Parathyroid adenoma (tissue), 2 donors: ENCODE data around the gene PLA2G2D.

Experiments
- H2AFZ ChIP-seq: fragments of 300-600 bp; sonication (generic); one replicate; pipeline ENCODE4 v1.7.0; 2017; ENCODE audit warnings: antibody characterized with exemption, mild to moderate bottlenecking
- H3K27ac ChIP-seq: fragments of 300-600 bp; sonication (generic); one replicate; pipeline ENCODE4 v1.7.0; 2017
- H3K27me3 ChIP-seq: fragments of 300-600 bp; sonication (generic); one replicate; pipeline ENCODE4 v1.7.0; 2017; ENCODE audit warnings: low read length; ENCODE audit not compliant: control insufficient read depth, insufficient read depth
- H3K36me3 ChIP-seq: fragments of 300-600 bp; sonication (generic); one replicate; pipeline ENCODE4 v1.7.0; 2017; ENCODE audit warnings: low read length; ENCODE audit not compliant: control insufficient read depth, insufficient read depth
- H3K4me1 ChIP-seq: fragments of 300-600 bp; sonication (generic); one replicate; pipeline ENCODE4 v1.7.0; 2017; ENCODE audit warnings: control low read depth
- H3K4me2 ChIP-seq: fragments of 300-600 bp; sonication (generic); one replicate; pipeline ENCODE4 v1.7.0; 2017; ENCODE audit warnings: low read length
- H3K4me3 ChIP-seq: fragments of 300-600 bp; sonication (generic); one replicate; pipeline ENCODE4 v1.7.0; 2017; ENCODE audit warnings: low read depth, low read length
- H3K79me2 ChIP-seq: fragments of 300-600 bp; sonication (generic); one replicate; pipeline ENCODE4 v1.7.0; 2017; ENCODE audit warnings: control low read depth
- H3K9ac ChIP-seq: fragments of 300-600 bp; sonication (generic); one replicate; pipeline ENCODE4 v1.7.0; 2017; ENCODE audit warnings: mild to moderate bottlenecking
- H3K9me3 ChIP-seq: fragments of 300-600 bp; sonication (generic); one replicate; pipeline ENCODE4 v1.7.0; 2017; ENCODE audit warnings: low read length; ENCODE audit not compliant: control insufficient read depth
- TF ChIP-seq, protein P1 (sequence below): fragments of 300-600 bp; sonication (generic); IDR thresholded peaks from one replicate; pipeline ENCODE4 v1.7.0; 2017; ENCODE audit warnings: antibody characterized with exemption, mild to moderate bottlenecking
- donor health status: primary hyperparathyroidism.

Gene PLA2G2D

GRCh38 chr1:20074725-20075171 is 44.6 kb downstream of the PLA2G2D start:
- H3K9me3 ChIP-seq = no peaks in the 10 kb centered on the region
- no peaks in the 10 kb centered on the region for H3K79me2 ChIP-seq
- H3K4me2 ChIP-seq = no peak overlapping the region
- no peaks in the 10 kb centered on the region for H3K27me3 ChIP-seq
- no peaks in the 10 kb centered on the region for H3K4me1 ChIP-seq
- TF ChIP-seq, protein P1, sequence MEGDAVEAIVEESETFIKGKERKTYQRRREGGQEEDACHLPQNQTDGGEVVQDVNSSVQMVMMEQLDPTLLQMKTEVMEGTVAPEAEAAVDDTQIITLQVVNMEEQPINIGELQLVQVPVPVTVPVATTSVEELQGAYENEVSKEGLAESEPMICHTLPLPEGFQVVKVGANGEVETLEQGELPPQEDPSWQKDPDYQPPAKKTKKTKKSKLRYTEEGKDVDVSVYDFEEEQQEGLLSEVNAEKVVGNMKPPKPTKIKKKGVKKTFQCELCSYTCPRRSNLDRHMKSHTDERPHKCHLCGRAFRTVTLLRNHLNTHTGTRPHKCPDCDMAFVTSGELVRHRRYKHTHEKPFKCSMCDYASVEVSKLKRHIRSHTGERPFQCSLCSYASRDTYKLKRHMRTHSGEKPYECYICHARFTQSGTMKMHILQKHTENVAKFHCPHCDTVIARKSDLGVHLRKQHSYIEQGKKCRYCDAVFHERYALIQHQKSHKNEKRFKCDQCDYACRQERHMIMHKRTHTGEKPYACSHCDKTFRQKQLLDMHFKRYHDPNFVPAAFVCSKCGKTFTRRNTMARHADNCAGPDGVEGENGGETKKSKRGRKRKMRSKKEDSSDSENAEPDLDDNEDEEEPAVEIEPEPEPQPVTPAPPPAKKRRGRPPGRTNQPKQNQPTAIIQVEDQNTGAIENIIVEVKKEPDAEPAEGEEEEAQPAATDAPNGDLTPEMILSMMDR = no peak
- H3K36me3 ChIP-seq = no peaks in the 10 kb centered on the region
- no peak overlapping the region for H3K4me3 ChIP-seq
- no peak overlapping the region for H3K9ac ChIP-seq
- H3K27ac ChIP-seq = no peak overlapping the region
- no peak overlapping the region for H2AFZ ChIP-seq

GRCh38 chr1:20074055-20074724 is 45.1 kb downstream of the PLA2G2D start:
- Histone ChIP-seq H3K79me2 (no peaks in the 10 kb centered on the region), H3K4me2 (no peak overlapping the region), H3K9me3 (no peaks in the 10 kb centered on the region), H3K27ac (no peak overlapping the region), H3K9ac (no peak overlapping the region), H2AFZ (no peak overlapping the region), H3K4me3 (no peak overlapping the region), H3K36me3 (no peaks in the 10 kb centered on the region), H3K27me3 (no peaks in the 10 kb centered on the region), H3K4me1 (no peaks in the 10 kb centered on the region)
- TF ChIP-seq, protein P1 = no peak

GRCh38 chr1:20073256-20073655 is 46.1 kb downstream of the PLA2G2D start:
- H3K9me3 ChIP-seq = no peaks in the 10 kb centered on the region

GRCh38 chr1:20072771-20073170 is 46.6 kb downstream of the PLA2G2D start:
- no peak overlapping the region for H3K4me2 ChIP-seq
- no peaks in the 10 kb centered on the region for H3K9me3 ChIP-seq
- H3K36me3 ChIP-seq = no peaks in the 10 kb centered on the region
- no peak overlapping the region for H2AFZ ChIP-seq
- H3K27me3 ChIP-seq = no peaks in the 10 kb centered on the region
- no peaks in the 10 kb centered on the region for H3K79me2 ChIP-seq
- H3K4me1 ChIP-seq = no peaks in the 10 kb centered on the region
- H3K27ac ChIP-seq = no peak overlapping the region
- TF ChIP-seq, protein P1 = no peak
- no peak overlapping the region for H3K9ac ChIP-seq
- H3K4me3 ChIP-seq = no peak overlapping the region

More at GRCh38 chr1:20073256-20073655, 46.1 kb downstream of the PLA2G2D start:
- TF ChIP-seq, protein P1 = no peak
- no peaks in the 10 kb centered on the region for H3K27me3 ChIP-seq
- no peaks in the 10 kb centered on the region for H3K79me2 ChIP-seq
- no peaks in the 10 kb centered on the region for H3K4me1 ChIP-seq
- no peak overlapping the region for H3K4me3 ChIP-seq
- H2AFZ ChIP-seq = no peak overlapping the region
- H3K27ac ChIP-seq = no peak overlapping the region
- H3K9ac ChIP-seq = no peak overlapping the region
- no peaks in the 10 kb centered on the region for H3K36me3 ChIP-seq
- no peak overlapping the region for H3K4me2 ChIP-seq

- no peaks in the 10 kb centered on the region for H3K36me3 ChIP-seq
- H3K4me1 ChIP-seq = no peaks in the 10 kb centered on the region
- no peak overlapping the region for H3K4me3 ChIP-seq
- no peak overlapping the region for H3K27ac ChIP-seq
- H3K79me2 ChIP-seq = no peaks in the 10 kb centered on the region
- H3K4me2 ChIP-seq = no peak overlapping the region
- no peaks in the 10 kb centered on the region for H3K9me3 ChIP-seq
- H3K9ac ChIP-seq = no peak overlapping the region
- H2AFZ ChIP-seq = no peak overlapping the region
- TF ChIP-seq, protein P1 = no peak
- H3K27me3 ChIP-seq = no peaks in the 10 kb centered on the region
These were observed 47.9 kb downstream of the PLA2G2D start for GRCh38 chr1:20071416-20071815.
